Inflammatory macrophage treated with lipopolysaccharide for 1 hour (primary cell): ENCODE results near the gene HDAC11.
"Not testable (repeated sequence)": the region's sequence is repeated elsewhere in the genome, so short reads cannot be mapped to it uniquely, and the experiment has no call there.

ENCODE experiments used
- DNase-seq, 2 donors: peaks; one replicate each; pipeline ENCODE4 v3.0.0-alpha.2; 2020 to 2022

Gene HDAC11

GRCh38 chr3:13493867-13494441 lies 13.8 kb downstream of the HDAC11 start:
- DNase-seq = no peak

GRCh38 chr3:13494463-13495350 lies 14.6 kb downstream of the HDAC11 start:
- peak in 1 of 2 donors; percentile 11 for DNase-seq

GRCh38 chr3:13495351-13495813 lies 15.3 kb downstream of the HDAC11 start:
- peak; percentile 6 to 26 for DNase-seq

- peak; percentile 56 to 81 for DNase-seq
Observed at GRCh38 chr3:13495921-13496723, 16.0 kb downstream of the HDAC11 start.

GRCh38 chr3:13496879-13497278 lies 16.8 kb downstream of the HDAC11 start:
- no peak for DNase-seq

GRCh38 chr3:13497386-13497785 lies 17.3 kb downstream of the HDAC11 start:
- peak; percentile 10 to 31 for DNase-seq

- DNase-seq = no peak
Observed at GRCh38 chr3:13498354-13499060, 18.4 kb downstream of the HDAC11 start.

- not testable (repeated sequence) for DNase-seq
Observed at GRCh38 chr3:13499246-13499645, 19.1 kb downstream of the HDAC11 start.

- peak in 1 of 2 donors; percentile 25 for DNase-seq
Observed at GRCh38 chr3:13500133-13500885, 20.2 kb downstream of the HDAC11 start.

GRCh38 chr3:13501056-13501455 lies 20.9 kb downstream of the HDAC11 start:
- no peak for DNase-seq

- DNase-seq = no peak
Observed at GRCh38 chr3:13501521-13501920, 21.4 kb downstream of the HDAC11 start.

- DNase-seq = no peak
Observed at GRCh38 chr3:13501958-13502790, 22.1 kb downstream of the HDAC11 start.

- DNase-seq = no peak
Observed at GRCh38 chr3:13502791-13503060, 22.6 kb downstream of the HDAC11 start.

- no peak for DNase-seq
Observed at GRCh38 chr3:13504161-13504831, 24.2 kb downstream of the HDAC11 start.

GRCh38 chr3:13505147-13506130 lies 25.3 kb downstream of the HDAC11 start:
- DNase-seq = no peak

GRCh38 chr3:13506239-13506638 lies 26.1 kb downstream of the HDAC11 start:
- no peak for DNase-seq

GRCh38 chr3:13506680-13507079 lies 26.6 kb downstream of the HDAC11 start:
- DNase-seq = no peak

GRCh38 chr3:13507247-13507569 lies 27.1 kb downstream of the HDAC11 start:
- DNase-seq = no peak

- no peak for DNase-seq
Observed at GRCh38 chr3:13507570-13508339, 27.6 kb downstream of the HDAC11 start.
